HG03045 (cell line): Measurements from ENCODE around the gene EBLN2.

Experiments
- ATAC-seq: cut with Tn5 transposase; IDR thresholded peaks from one replicate; pipeline ENCODE4 v1.9.1; 2021; ENCODE audit warnings: mild to moderate bottlenecking, moderate library complexity; ENCODE audit not compliant: unreplicated experiment

Gene EBLN2

DNA sequence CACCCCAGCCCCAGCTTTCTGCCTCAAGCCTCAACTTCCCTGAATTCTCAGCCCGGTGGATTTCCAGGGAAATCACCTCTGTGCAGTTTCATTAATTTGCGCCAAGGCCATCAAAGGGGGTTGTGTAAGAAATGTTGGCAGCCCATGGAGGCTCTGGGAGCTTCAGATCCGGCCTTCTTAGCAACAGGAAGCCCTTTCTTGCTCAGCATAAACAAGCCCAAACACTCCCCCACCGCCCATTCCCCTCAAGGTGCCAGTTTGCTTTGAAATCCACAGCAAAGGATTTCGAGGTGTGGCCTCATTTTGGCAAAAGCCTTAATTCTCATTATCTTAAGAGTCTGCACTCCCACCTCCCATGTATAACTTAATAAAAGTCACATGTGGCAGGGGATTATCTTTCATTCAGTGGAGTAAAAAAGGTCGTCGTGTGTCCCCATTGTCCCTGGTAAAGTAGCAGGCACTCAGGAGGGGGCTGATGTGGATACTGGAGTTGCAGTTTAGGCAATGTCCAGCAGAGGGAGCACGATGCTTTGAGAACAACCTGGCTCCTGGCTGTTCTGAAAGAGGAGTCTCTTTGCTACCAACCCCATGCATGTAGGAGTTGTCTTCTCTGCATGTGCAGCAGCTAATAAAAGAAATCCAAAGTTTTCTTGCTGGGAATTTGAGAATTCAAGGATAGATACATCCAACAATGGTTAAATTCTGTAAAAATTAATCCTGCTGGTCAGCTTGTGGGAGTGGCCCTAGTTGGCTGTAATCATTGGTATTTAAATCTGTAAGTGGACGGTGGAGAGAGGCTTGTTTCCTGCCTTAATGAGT is 39.5 kb downstream of the EBLN2 start:
- no peak for ATAC-seq

GRCh38 chr3:73101881-73102280 is 40.4 kb downstream of the EBLN2 start:
- no peak for ATAC-seq

DNA sequence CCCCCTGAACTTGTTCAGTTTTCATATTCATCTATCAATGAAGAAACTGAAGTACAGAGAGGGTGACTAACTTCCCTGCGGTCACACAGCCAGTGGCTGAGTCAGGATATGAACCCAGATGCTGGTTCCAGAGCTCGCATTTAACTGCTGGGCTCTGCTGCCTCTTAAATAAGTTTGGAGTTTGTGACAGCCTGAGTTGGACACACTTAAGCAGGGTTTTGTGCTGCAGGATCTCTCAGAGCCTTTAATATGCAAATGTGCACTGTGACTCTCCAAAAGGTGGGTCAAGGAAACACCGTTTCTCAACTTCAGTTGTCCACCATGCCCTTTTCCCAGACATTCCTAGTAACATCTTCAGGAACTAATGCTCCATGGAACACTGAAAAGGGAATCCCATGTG is 45.8 kb downstream of the EBLN2 start:
- ATAC-seq, result no peak

DNA sequence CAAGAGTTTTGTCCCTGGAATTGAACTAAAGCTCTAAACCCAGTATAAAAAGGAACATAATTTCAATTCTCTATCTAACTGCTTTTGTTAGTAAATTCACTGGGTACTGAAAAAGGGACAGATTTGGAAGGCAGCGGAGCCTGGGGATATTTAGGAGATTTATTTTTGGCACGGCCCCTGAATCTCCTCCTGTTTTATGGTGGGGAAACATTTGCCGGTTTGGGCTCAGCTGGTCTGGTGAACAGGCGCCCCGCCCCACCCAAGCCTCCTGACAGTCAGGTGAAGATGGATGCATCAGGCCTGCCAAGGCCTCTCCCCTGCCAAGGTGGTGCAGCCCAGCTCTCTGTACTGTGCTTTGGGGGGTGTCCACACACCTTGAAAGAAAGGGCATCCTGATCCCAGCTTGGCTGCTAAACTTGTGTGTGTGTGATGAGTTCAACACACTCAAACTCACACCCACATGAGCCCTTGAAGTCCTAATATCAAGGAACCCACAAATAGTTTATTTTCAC is 46.3 kb downstream of the EBLN2 start:
- ATAC-seq, result no peak

DNA sequence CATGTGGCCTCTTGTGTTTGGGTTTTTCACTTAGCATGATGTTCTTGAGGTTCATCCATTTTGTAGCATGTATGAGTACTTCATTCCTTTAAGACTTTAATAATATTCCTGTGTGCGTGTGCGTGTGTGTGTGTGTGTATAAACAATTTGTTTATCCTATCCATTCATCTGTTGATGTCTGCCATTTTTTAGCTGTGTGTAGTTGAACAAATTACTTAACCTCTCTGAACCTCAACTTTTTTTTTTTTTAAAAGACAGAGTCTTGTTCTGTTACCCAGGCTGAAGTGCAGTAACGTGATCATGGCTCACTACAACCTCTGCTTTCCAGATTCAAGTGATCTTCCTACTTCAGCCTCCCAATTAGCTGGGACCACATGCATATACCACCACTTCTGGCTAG is 47.3 kb downstream of the EBLN2 start:
- ATAC-seq, result no peak

DNA sequence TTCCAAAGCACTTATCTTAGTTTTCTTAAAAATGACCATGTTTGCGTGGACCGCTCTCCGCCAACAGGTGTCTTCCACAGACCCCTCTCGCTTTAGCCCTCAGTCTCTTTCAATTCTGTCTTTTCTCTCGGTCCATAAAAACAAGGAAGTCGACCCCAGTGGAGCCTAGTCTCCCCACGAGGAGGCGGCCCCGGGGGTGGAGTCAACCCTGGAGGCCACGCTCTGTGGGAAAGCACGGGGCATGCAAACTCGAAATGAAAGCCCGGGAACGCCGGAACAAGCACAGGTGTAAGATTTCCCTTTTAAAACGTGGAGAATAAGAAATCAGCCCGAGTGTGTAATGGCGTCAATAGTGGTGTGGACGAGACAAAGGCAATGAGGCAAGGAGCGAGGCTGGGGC is 49.1 kb downstream of the EBLN2 start:
- ATAC-seq, result no peak
